NCI-H82 treated with DMSO at 0.1 percent for 48 hours (cell line): ENCODE results near the gene CIITA.
"Not testable (repeated sequence)": the region's sequence is repeated elsewhere in the genome, so short reads cannot be mapped to it uniquely, and the experiment has no call there.

Experiments used
- DNase-seq: peaks from one replicate; lab custom pipeline; 2025; ENCODE audit not compliant: unreplicated experiment; lab: John Stamatoyannopoulos, UW

The CIITA gene

DNA sequence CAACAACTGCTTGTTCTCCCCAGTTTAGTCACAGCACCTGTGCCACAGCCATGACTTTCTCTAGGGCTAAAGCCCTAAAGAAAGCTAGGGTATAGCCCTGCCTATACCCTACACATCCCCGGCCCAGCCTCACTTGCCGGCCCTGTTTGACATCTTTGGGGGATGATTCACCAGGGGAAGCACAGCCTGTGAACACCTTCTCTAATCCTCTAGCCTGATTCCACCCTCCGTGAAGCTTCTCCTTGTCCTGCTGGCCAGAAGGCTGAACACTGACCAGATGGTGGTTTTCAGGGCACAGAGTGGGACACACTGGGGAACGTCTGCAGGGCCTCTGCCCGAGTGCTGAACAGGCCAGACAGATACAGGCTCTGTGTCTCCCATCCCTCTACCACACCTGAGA lies 73.4 kb downstream of the CIITA start:
- DNase-seq = no peak

DNA sequence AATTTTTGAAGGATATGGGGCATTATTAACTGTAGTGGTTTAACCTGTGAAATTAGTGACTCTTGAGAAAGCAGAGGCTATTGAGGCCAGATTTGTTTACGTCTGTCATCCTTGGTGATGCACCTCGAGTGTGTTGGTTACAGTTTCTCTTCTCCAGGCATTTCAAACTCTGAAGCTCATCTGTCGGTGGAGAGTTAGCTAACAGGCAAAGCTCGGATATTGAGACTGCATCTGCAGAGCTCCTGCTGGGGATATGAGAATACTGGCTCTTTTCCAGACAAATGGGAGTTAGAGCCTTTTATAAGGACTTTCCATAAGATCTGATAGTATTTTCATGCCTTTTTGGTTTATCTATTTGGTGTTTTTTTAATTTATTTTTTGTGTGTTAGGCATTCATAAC lies 74.0 kb downstream of the CIITA start:
- no peak for DNase-seq

DNA sequence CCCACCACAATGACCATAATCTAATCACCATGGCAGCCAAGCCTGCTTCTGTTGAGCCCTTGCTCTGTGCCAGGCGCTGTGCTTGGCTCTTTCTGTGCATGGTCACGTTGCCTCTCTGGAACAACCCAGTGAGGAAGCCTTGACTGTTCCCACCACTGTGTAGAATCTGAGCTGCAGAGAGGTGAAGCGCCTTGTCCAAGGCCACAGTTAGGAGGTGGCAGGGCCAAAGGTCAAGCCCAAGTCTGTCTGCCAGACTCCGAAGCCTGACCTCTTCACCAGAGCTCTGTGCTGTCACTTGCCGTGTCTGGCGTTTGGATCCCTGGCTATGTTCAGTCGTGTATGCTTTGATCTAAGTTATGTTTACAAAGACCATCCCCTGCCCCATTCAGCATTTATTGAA lies 77.9 kb downstream of the CIITA start:
- no peak for DNase-seq

DNA sequence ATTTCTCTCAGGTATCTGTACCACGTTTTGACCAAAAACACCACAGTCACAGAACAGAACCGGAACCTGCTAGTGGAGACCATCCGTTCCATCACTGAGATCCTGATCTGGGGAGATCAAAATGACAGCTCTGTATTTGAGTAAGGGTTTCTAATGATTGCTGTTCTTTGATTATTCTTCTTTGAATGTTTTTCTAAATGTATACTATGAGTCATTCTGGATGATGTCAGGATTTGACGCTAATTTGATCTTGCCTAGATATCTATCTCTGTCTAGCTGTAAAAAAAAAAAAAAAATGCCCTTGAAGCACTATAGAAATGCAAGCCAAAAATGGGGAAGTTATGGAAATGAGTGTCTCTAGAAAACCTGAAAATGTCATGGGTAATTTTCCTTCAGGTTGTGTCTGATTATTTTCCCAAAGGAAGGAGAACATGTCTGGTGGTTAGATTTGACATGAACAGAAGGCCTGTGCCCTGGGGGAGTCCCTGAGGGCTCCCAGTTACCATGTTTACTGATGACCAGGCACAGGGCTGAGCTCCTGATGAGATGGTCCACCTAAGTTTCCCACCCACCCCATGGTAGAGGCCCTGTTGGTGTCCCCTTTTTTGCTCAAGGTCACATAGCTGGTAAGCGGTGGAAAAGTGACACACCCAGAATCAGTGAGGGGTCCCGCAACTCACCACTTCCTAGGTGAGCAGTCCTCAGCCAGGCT lies 80.9 kb downstream of the CIITA start:
- DNase-seq = no peak

DNA sequence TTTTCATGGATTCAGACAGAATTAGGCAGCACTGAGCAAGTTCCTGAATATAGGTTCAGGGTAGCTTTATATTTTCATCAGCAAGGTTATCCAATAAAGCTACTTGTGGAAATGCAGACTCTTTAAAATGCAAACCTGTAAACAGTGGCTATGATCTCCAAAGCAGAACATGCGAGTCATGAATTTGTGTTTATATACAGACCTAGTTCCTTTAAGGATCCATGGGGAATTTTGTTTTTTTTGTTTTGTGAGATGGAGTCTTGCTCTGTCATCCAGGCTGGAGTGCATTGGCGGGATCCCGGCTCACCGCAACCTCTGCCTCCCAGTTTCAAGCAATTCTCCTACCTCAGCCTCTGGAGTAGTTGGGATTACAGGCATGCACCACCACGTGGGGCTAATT lies 82.2 kb downstream of the CIITA start:
- no peak for DNase-seq

DNA sequence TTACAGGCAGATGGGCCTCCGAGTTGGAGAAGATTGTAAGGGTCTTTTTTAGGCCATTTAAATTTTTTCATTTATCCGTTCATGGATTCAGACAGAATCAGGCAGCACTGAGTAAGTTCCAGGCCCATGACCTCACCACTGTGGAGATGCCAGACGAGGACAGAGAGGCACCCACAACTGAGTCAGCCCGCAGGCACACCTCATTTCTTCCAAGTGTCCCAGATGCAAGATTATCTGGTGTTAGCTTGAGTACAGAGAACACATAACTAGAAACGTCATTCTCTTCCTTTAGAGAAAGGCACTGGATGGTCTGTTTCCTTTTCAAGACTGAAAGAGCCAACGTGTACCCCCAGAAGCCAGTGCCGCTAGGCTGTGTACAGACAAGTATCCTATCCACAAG lies 84.2 kb downstream of the CIITA start:
- no peak for DNase-seq

DNA sequence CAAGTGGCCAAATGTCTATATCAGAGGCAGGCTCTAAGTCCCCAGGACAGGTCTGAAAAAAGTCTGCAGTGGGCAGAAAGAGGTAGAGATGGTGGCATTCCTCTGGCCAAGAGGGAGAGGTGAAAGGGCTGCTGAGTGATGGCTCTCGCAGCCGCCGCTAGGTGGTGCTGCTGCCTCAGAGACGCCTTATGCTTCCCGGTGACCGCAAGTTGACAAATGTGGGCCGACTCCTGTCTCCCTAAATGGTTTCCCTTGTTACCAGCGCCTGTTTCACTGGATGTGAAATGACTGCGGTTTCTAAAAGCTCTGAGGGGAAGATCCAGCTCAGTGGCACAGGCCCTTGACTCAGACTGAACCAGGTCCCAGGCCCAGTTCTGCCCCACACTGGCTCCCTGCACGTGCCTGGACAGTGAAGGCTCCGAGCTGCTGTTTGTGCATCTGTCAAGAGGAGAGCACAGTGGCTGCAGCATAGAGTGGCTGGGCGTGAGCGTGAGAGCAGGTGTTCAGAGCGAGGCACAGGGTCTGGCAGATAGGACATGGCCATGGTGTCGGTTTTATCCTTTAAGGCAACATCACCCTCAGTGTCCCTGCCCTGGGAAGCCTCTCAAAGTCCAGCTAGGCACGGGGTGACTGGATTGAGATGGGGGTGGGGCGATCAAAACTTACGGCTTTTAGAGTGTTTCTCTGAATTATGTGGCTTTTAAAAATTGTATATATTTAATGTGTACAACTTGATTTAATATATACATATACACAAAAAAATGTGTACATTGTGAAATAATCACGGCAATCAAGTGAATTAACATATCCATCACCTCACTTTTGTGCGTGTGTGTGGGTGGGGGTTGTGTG lies 87.3 kb downstream of the CIITA start:
- DNase-seq = peak; percentile 16

DNA sequence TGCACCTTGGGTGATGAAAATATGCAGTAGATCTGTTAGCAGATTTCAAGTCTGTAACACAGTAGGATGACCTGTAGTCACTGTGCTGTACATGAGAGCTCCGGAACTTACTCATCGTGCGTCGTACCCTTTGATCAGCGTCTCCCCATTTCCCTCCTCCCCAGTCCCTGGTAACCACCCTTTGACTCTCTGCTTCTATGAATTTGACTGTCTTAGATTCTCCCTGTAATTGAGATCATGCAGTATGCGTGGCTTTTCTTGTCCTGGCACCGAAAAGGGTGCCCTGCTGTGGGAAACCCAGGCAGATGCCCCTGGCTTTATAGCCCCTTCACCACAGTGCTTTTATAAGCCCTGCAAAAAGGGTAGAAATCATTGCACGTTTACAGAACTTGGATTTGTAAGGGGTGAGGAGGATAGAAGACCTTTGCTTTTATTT lies 87.9 kb downstream of the CIITA start:
- no peak for DNase-seq

DNA sequence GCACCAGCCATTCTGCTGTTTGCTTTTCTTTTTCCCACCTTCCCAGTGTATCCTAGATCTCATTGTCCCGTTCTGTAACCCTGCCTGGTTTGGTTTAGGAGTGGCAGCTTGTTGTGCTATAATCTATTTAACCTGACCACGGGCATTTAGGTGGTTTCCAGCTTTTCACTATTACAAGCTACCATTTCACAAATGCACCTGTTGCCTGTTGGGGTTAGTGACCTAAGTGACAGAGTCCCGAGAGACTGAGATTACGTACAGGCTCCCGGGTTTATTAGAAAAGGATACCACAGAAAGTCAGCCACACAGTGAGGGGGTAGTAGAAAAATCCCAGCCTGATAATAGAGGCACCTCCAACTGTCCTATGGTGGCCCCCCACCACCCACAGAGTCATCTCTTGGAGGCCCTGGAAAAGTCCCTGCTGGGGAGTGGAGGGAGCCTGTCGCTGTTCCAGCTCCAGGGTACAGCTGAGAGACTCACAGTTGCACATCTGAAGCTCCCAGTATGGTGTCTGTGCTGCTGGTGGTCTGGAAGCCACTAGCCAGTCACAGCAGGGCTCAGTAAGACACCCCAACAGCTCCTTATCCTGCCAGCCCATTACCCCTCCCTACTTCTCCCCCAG lies 88.5 kb downstream of the CIITA start:
- no peak for DNase-seq

DNA sequence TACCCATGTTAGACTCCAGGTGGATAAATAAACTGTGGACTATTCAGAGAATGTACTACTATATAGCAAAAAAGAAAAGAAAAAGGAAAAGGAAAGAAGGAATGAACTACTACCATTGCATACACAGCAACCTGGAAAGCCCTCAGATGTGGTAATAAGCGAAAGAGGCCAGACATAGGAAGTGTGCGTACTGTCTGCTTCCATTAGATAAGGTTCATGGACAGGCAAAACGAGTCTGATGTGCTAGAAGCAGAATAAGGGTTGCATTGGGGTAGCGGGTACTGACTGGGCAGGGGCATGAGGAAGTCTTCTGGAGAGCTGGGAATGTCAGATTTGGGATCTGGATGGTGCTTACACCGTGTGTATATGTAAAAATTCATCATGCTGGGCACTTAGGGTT lies 89.1 kb downstream of the CIITA start:
- no peak for DNase-seq

DNA sequence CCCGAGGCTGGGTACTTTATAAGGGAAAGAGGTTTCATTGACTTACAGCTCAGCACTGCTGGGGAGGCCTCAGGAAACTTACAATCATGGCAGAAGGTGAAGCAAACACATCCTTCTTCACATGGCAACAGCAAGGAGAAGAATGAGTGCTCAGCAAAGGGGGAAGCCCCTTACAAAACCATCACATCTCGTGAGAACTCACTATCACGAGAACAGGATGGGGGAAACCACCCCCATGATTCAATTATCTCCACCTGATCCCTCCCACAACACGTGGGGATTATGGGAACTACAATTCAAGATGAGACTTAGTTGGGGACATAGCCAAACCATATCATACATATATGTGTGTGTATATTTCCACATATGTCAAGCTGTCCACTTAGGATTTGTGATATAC lies 89.6 kb downstream of the CIITA start:
- not testable (repeated sequence) for DNase-seq

DNA sequence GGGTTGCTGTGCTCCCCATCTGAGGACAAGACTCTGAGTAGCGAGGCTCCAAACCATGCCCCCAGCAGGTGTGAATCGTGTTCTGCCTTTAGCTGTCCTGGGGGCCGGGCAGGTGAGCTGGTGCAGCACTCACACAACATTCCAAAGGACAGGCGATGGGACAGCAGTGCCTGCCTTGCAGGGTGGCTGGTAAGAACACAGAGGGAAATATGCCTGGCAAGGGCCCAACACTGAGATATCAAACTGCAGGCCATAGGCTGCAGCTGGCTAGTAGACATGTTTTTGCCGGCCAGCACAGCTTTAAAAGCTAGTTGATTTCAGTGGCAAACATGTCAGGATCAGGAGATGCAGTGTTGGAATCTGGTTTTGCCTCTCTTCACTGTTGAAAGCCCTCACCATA lies 91.0 kb downstream of the CIITA start:
- DNase-seq = no peak

DNA sequence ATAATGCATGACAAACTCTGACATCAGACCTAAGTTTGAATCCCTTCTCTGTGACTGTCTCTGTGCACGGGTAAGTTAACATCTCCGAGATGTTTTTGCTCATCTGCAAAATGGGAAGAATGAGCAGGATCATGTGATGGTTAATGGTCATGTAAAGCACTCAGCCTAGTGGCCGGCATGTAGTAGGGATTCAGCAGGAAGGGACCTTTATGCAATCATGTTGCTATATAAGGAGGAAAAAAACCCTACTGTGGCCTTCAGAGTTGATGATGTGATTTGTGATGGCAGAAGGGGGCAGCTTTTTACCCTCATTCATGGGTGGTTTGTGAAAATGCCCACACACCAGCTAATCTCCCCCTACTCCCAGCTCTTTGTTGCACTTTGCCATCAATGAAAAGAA lies 91.5 kb downstream of the CIITA start:
- no peak for DNase-seq

DNA sequence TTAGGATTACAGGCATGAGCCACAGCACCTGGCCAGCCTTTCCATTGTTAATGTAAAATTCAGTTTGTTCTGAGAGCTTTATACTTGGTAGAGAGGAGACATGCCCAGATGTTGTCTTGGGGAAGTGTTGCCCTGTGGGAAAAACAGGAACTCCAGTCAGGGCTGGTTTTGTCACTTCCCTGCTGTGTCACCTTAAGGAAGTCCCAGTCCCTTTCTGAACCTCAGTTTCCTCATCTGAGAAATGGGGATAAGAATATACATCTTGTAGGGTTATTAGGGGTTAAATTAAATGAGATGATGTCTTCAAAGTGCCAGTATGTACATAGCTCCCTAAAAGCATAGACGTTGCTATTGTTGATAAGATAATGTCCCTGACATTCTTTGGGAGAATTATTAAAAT lies 92.6 kb downstream of the CIITA start:
- no peak for DNase-seq

DNA sequence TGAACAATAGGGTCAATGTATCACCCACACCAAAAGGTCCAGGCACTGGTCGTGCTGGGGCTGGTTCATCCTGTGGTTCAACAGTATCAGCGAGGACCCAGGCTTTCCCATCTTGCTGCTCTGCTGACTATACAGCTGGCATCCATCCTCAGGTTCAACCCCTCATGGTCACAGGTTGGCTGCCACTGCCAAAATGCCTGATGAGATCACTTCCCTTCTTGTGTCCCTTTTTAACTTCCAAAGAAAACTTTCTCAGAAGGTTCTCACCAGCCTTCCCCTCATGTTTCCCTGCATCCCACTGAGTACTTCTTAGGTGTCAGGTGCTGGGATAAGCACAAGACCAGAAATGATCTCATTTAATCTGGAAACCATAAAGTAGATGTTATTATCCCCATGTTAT lies 93.1 kb downstream of the CIITA start:
- no peak for DNase-seq

DNA sequence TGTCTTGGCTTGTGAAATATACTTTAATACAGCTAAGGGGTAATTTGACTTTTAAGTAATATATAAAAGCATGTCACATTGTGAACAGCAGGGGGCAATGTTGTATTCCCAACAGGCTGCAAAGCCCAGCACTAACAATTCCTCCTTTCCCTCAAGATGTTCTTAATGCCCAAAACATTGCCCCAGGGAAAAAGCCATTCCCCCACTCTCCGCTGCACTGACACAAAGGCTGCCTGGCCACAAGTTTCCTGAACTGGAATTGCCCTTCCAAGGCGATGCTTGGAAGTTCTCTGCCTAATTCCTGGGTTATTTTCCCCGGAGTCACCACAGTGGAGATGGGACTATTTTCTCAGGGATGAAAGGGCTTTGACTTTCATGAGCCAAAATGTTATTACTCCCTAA lies 94.6 kb downstream of the CIITA start:
- DNase-seq = no peak

DNA sequence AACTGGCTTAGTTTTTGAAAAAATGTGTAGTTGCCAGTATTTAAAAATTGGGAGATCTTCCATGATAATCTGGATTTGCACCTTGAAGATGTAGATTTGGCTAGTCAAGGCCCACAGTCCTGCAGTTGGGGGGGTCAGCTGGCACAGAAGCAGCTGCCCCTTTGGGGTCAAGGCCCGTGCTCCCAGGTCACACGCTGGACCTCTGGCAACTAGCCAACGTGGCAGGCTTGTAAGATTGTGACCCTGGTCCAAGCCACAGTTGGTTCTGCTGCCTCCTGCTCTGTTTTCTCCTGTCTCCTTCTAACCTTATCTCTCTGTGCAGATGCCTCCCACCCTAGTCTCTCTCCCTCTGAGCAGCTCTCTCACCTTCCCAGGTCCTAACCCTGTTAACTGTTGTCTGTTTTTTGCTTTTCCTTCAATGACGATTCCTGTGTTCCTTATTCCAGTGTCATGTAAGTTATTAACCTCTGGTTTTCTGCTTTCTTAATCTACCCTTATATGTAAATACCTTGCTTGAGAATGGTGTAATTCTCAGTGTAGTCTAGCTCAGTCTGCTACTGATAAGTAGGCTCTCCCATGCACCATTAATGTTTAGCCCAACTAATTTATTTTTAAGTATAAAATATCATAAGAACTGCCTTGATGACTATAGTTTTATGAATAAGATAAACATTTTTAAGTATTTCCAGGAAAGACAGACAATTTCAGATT lies 95.3 kb downstream of the CIITA start:
- no peak for DNase-seq

DNA sequence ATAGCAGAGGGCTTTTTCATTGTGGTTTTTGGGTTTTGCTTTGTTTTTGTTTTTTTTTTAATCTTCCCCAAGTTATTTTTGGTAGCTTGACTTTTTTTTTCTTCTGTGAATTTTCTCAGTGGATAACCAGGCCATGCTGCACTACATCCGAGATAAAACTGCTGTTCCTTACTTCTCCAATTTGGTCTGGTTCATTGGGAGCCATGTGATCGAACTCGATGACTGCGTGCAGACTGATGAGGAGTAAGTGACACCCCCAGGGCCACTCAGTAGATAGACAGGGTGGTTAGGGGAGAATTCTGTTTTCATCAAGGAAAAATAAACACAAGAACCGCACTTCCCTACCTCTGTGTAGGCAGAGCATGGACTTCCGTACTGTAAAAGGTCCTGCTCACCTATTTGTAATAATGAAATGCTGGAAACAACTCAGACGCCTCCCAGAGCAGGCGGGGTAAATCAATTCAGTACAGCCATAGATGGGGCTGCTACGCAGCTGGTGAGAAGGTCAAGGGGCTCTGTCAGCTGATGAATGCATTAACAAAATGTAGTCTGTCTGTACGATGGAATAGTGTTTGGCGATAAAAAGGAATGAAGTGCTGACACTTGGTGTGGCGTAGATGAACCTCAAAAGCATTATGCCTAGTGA lies 95.9 kb downstream of the CIITA start:
- DNase-seq = no peak

DNA sequence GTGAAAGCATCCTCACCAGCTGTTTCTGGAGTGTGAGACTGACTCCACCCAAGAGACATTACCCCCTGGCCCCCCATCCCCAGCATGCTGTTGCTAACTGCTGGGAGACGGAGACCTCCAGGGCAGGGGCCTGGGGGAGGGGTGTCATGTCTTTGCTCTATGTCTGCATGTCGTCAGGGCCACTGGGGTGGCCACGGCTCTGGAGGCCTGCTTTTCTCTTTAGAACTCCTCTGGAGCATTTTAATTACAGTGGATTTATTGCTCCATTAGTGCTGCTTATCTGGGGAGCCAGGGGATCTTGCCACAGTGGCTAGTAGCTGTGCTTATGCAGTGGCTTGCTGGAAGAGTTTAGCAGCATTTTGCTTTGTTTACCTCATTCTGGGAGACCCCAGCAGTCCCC lies 99.6 kb downstream of the CIITA start:
- DNase-seq = no peak

DNA sequence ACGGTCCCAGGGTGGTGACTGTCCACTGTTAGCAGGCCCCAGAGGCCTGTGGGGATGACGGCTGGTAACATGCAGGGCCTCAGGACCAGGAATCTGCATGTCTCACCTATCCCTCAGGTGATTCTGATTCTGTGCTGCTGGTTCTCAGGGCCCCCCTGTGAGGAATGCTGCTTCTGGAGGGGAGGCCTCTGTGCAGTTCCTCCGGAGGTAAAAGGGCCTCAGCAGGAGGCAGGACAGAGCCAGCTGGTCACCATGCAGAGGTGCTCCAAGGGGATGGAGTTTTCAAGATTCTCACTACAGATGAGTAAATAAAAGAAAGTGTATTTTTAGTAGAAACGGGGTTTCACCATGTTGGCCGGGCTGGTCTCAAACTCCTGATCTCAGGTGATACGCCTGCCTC lies 101.1 kb downstream of the CIITA start:
- DNase-seq = no peak

DNA sequence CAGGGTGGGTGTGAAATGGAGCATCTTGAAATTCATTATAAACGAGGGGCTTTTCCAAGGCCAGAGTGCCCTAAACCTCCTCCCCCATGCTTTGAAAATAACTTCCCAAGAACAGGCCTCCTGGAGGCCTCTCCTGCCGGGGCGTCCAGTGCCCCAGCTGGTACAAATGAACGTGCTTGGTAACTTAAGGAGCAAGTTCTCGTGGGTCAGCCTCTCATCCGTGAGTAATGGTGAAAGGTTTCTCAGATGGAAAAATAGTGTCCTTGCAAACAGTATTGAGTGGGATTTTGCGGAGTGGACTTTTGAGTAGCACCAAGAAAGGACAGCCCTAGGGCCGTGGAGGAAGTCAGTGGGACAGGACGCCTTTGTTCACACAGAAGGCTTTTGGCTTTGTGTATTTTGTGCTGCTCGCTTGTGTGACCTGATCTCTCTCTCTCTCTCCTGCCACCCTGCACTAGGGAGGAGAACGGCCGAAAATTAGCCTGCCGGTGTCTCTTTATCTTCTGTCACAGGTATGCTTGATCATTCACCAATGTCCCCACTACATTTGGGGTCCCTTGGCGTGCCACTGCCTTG lies 102.0 kb downstream of the CIITA start:
- no peak for DNase-seq
